Sigmoid colon (tissue), 7 donors: ENCODE measurements around the gene MRRF. TPM values are rescaled to one million over a fixed set of nuclear protein-coding genes. Genes with fewer than 3 reads are reported as not detected.

Source experiments
- DNase-seq: peaks from one replicate; pipeline ENCODE4 v3.0.0-alpha.2; 2019
- H3K27ac ChIP-seq, 4 donors: fragments of 200-600 bp; sonication (generic); one replicate each; pipeline ENCODE4 v1.5.1; 2016 to 2019; ENCODE audit warnings: mild to moderate bottlenecking in 1 of 4
- H3K27me3 ChIP-seq, 3 donors: fragments of 200-600 bp; sonication (generic); one replicate each; pipeline ENCODE4 v1.5.1; 2019; ENCODE audit warnings: mild to moderate bottlenecking in 1 of 3
- H3K36me3 ChIP-seq, 4 donors: fragments of 200-600 bp; sonication (generic); one replicate each; pipeline ENCODE4 v1.5.1; 2016 to 2019
- H3K4me1 ChIP-seq, 4 donors: fragments of 200-600 bp; sonication (generic); one replicate each; pipeline ENCODE4 v1.5.1; 2017 to 2019
- H3K4me3 ChIP-seq, 4 donors: fragments of 200-600 bp; sonication (generic); one replicate each; pipeline ENCODE4 v1.5.1; 2017 to 2019; ENCODE audit warnings: mild to moderate bottlenecking in 2 of 4, moderate library complexity in 1 of 4
- H3K9me3 ChIP-seq, 4 donors: fragments of 200-600 bp in 3 of 4; sonication (generic) in 3 of 4; one replicate each; pipeline versions ENCODE4 v1.5.1 to v1.6.1; 2013 to 2019
- CTCF ChIP-seq, 4 experiments: fragments of 450-650 bp in 3 of 4; fragments of 200-600 bp in 1 of 4; IDR thresholded peaks; one replicate each; pipeline ENCODE4 v1.5.1; 2016 to 2019; ENCODE audit warnings: antibody characterized with exemption in 4 of 4, mild to moderate bottlenecking in 3 of 4, moderate library complexity in 2 of 4
- EP300 ChIP-seq, 4 donors: sonication (generic); formaldehyde crosslinking; IDR thresholded peaks; one replicate each; pipeline ENCODE4 v1.6.1; 2017; ENCODE audit warnings: antibody characterized with exemption in 4 of 4
- POLR2A ChIP-seq, 2 donors: fragments of 450-650 bp; IDR thresholded peaks; one replicate each; pipeline ENCODE4 v1.6.1; 2016; ENCODE audit warnings: antibody characterized with exemption in 2 of 2, mild to moderate bottlenecking in 2 of 2, moderate library complexity in 2 of 2
- POLR2AphosphoS5 ChIP-seq, 4 donors: sonication (generic); formaldehyde crosslinking; IDR thresholded peaks; one replicate each; pipeline ENCODE4 v1.6.1; 2017; ENCODE audit warnings: antibody characterized with exemption in 4 of 4
- WGBS, 2 donors: extraction: QIAGEN DNeasy Blood & Tissue Kit; methylation state at CpG; one replicate each; pipeline ENCODE4 v1.1.7; 2013; 5-methylcytosine and 5-hydroxymethylcytosine counted together
- intact Hi-C: fragments of 100-400 bp; cut with DNase I; formaldehyde crosslinking; loops from one replicate; pipeline ENCODE4 v1.15.1; 2023
- polyA plus RNA-seq, 3 donors: library from polyadenylated mRNA; stranded (reverse); fragments of 200-250 nt; gene quantifications; one replicate each; pipeline ENCODE4 v1.2.3, GENCODE V29; 2013
- total RNA-seq, 4 donors: library from RNA; depleted of rRNA; stranded (reverse); fragments of >200 nt; gene quantifications; one replicate each; pipeline ENCODE4 v1.1.0, GENCODE V29; 2016
- donor health status: healthy with polysubstance abuse.
- donor health status: Bipolar disorder and iron deficiency.
- donor health status: healthy.

The MRRF gene
- total and polyA plus RNA-seq, 7 donors: 29.9 to 46.7 (median 38.2) TPM

GRCh38 chr9:122281368-122281767 is 16.7 kb downstream of the MRRF start:
- no peak for TF ChIP-seq POLR2A (IDR thresholded peaks at IDR 0.05)
- TF ChIP-seq EP300 (IDR thresholded peaks at IDR 0.05): no peak
- no peak for TF ChIP-seq CTCF (IDR thresholded peaks at IDR 0.05)
- no peak for TF ChIP-seq POLR2AphosphoS5 (IDR thresholded peaks at IDR 0.05)
- Histone ChIP-seq H3K36me3 (peaks cover 5 to 43% (median 15%) of the 10 kb centered on the region in 4 donors), H3K4me1 (no peaks in the 10 kb centered on the region), H3K4me3 (no peak overlapping the region), H3K27ac (no peak overlapping the region), H3K27me3 (no peaks in the 10 kb centered on the region), H3K9me3 (peaks cover 0 to 2% (median 0%) of the 10 kb centered on the region in 4 donors)
- WGBS, 2 donors: 92 to 96% methylated on average over 5 of the region's 5 CpGs
- intact Hi-C loops: no loop called here
- DNase-seq: no peak

GRCh38 chr9:122286764-122287163 is 22.1 kb downstream of the MRRF start:
- Histone ChIP-seq H3K4me1 (no peaks in the 10 kb centered on the region), H3K36me3 (peaks cover 10 to 74% (median 24%) of the 10 kb centered on the region in 4 donors), H3K27me3 (no peaks in the 10 kb centered on the region), H3K4me3 (no peak overlapping the region), H3K9me3 (no peaks in the 10 kb centered on the region), H3K27ac (no peak overlapping the region)
- intact Hi-C loops: no loop called here
- 82 to 84% methylated on average over 1 of the region's 1 CpG for WGBS, 2 donors
- TF ChIP-seq EP300 (IDR thresholded peaks at IDR 0.05): no peak
- TF ChIP-seq POLR2A (IDR thresholded peaks at IDR 0.05): no peak
- no peak for TF ChIP-seq POLR2AphosphoS5 (IDR thresholded peaks at IDR 0.05)
- no peak for TF ChIP-seq CTCF (IDR thresholded peaks at IDR 0.05)
- DNase-seq: no peak

- 73 to 80% methylated on average over 1 of the region's 1 CpG for whole genome bisulfite sequencing, 2 donors
- no peak for TF ChIP-seq CTCF (IDR thresholded peaks at IDR 0.05)
- TF ChIP-seq POLR2A (IDR thresholded peaks at IDR 0.05): no peak
- TF ChIP-seq EP300 (IDR thresholded peaks at IDR 0.05): no peak
- no peak for TF ChIP-seq POLR2AphosphoS5 (IDR thresholded peaks at IDR 0.05)
- H3K36me3 ChIP-seq: peaks cover 15 to 78% (median 28%) of the 10 kb centered on the region in 4 donors
Measured at GRCh38 chr9:122287214-122287720, 22.6 kb downstream of the MRRF start.

GRCh38 chr9:122291458-122291857 is 26.8 kb downstream of the MRRF start:
- Histone ChIP-seq H3K36me3 (peaks cover 10 to 75% (median 21%) of the 10 kb centered on the region in 4 donors), H3K4me1 (no peaks in the 10 kb centered on the region), H3K4me3 (no peak overlapping the region), H3K27me3 (no peaks in the 10 kb centered on the region), H3K27ac (no peak overlapping the region), H3K9me3 (no peaks in the 10 kb centered on the region)
- no peak for TF ChIP-seq POLR2AphosphoS5 (IDR thresholded peaks at IDR 0.05)
- TF ChIP-seq POLR2A (IDR thresholded peaks at IDR 0.05): no peak
- TF ChIP-seq CTCF (IDR thresholded peaks at IDR 0.05): no peak
- no peak for TF ChIP-seq EP300 (IDR thresholded peaks at IDR 0.05)
- intact Hi-C loops: no loop called here
- DNase-seq: no peak
- WGBS, 2 donors: 87 to 93% methylated on average over 3 of the region's 3 CpGs

More at GRCh38 chr9:122287214-122287720, 22.6 kb downstream of the MRRF start:
- Histone ChIP-seq H3K27me3 (no peaks in the 10 kb centered on the region), H3K4me3 (no peak overlapping the region), H3K9me3 (no peaks in the 10 kb centered on the region), H3K4me1 (no peaks in the 10 kb centered on the region), H3K27ac (no peak overlapping the region)
- intact Hi-C loops: no loop called here
- no peak for DNase-seq

GRCh38 chr9:122294531-122294930 is 29.8 kb downstream of the MRRF start:
- TF ChIP-seq POLR2AphosphoS5 (IDR thresholded peaks at IDR 0.05) (no peak), EP300 (IDR thresholded peaks at IDR 0.05) (no peak), POLR2A (IDR thresholded peaks at IDR 0.05) (no peak), CTCF (IDR thresholded peaks at IDR 0.05) (no peak)
- intact Hi-C loops: no loop called here
- Histone ChIP-seq H3K36me3 (peaks cover 10 to 63% (median 14%) of the 10 kb centered on the region in 4 donors), H3K9me3 (no peaks in the 10 kb centered on the region), H3K27ac (no peak overlapping the region), H3K4me3 (no peak overlapping the region), H3K4me1 (no peaks in the 10 kb centered on the region), H3K27me3 (no peaks in the 10 kb centered on the region)
- 42 to 60% methylated on average over 4 of the region's 4 CpGs for WGBS, 2 donors
- DNase-seq: no peak
